HG03135 (cell line): Measurements from ENCODE around the gene TOMM6.

Experiments
- ATAC-seq: cut with Tn5 transposase; IDR thresholded peaks from one replicate; pipeline ENCODE4 v1.9.1; 2021; ENCODE audit warnings: mild to moderate bottlenecking, moderate library complexity; ENCODE audit not compliant: unreplicated experiment

Gene TOMM6

DNA sequence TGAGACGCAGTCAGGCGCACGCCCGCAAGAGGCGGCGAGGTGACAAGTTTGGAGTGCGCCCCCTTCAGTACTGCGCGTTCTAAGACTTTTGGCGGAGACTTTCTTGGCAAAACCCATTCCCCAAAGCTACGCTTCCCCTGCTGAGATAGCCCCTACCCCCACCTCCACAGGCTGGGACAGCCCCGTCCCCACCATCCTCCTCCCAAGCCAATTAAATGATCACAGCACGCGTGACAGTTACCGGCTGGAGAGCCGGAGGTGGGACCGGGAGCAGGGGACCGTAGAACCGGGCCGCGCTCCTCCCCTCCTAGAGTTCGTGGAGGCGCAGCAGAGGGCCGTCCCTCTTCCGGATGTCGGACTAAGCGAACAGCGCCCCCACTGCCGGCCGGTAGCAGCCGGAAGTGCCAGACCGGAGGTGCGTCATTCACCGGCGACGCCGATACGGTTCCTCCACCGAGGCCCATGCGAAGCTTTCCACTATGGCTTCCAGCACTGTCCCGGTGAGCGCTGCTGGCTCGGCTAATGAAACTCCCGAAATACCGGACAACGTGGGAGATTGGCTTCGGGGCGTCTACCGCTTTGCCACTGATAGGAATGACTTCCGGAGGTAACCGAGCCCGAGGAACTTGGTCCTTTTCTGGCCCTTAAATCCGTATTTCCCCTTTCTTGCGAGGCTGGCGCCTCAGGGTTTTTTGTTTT lies at the start of gene TOMM6:
TSS of gene TOMM6 (plus strand) at position 476 of the 699 bp plus-strand sequence. CDS start at position 480, 4 bp downstream.
- peak; percentile 76 for ATAC-seq

DNA sequence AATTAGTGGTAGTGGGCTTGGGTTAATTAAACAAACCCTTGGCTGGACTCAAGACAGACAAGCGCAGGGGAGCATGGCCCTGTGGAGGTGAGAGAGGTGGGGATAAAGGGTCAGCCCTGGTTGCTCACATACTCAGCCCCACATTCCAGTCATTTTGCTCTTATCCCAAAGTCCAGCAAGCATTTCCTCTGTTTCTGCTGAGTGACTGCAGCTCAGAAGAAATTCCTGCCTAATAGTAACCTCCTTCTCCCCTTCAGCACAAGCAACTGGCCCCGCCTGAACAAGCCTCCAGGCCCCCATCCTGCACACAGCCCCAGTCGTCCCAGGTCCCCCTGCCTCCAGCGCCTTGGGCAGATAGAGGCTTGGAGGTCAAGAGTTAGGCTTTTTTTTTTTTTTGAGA lies 48.5 kb upstream of the TOMM6 start:
- no peak for ATAC-seq

GRCh38 chr6:41740366-41741162 lies 46.9 kb upstream of the TOMM6 start:
- no peak for ATAC-seq

GRCh38 chr6:41741625-41742490 lies 45.6 kb upstream of the TOMM6 start:
- ATAC-seq: no peak

DNA sequence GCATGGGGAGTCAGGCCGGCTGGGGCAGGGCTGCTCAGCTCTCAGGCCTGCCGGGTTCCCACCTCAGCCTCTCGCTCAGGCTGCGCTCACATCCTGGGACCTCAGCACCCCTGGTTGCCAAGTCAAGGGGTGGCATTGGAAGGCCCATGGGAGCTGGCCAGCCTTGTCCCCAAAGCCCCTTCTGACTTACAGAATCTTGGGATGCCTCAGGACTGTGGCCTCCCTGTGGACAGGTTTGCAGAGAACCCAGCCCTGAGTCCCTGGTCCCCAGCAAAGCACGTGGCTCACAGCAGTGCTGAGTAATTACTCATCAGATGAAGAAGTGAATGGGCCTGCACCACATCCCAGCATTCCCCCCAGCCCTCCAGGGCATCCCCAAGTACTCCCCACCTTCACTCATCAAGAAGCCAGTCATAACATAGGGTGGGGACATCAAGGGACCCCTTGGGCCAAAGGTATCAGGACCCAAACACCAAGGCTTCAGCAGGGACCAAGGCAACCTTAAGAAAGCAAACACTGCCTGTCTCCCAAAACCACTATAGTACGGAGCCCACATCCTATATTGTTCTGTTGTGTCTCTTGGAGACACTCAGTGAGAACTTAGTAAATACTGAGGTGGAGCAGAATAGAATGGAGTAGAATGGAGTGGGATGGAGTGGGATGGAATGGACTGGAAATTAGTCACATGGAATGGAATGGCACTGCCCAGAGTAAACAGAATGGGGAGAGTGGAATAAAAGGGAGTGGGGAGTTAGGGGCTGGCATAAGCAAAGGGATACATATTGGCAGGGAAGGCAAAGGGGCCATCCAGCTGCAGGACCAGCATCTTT lies 43.9 kb upstream of the TOMM6 start:
- no peak for ATAC-seq

DNA sequence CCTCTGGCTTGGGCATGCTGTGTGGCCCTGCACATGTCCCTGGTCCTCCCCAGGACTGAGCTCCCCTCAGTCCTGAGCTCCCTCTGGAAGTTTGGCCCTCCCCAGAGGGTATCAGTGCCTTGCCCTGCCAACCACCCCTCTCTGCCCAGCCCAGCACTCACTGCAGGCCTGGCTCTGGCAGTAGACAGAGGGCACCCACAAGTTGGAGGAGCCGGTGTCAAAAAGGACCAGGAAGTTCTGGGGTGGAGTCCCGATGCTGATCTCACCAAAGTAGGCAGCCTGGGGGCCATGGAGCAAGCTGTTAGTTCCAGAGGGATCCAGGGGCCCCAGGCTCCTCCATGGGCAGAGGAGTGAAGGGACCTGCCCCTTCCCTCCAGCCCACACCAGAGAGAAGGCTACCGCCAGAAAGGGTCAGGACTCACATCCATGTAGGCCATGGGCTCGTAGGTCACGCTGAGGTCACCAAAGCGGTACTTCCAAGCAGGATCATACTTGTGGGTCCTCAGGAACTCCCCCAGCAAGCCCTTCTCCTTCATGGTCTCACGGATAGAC lies 43.2 kb upstream of the TOMM6 start:
- ATAC-seq: no peak

GRCh38 chr6:41746107-41746506 lies 41.4 kb upstream of the TOMM6 start:
- no peak for ATAC-seq

GRCh38 chr6:41747256-41748101 lies 40.0 kb upstream of the TOMM6 start, which contains the start of gene PGC:
Gene PGC (minus strand): TSS chr6:41747397. CDS start chr6:41747334, 63 bp downstream.
- no peak for ATAC-seq

GRCh38 chr6:41748102-41748477 lies 39.4 kb upstream of the TOMM6 start:
- ATAC-seq: no peak

- ATAC-seq: no peak
These were observed 39.0 kb upstream of the TOMM6 start for GRCh38 chr6:41748542-41748941.

DNA sequence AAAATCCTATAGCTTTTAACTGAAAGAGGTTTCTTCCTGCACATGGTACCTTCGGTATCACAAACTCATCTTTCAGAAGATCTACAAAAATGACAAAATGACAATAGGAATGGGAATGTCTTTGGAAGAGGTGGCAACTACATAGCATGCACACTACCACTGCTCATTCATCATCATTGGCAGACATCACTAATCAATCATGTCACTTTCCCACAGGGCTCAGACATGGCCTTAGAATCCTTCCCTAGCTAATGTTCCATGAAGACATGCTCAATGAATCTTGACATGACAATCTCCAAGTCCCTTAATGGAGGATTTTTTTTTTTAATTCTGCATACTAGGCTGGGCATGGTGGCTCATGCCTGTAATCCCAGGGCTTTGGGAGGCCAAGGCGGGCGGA lies 37.1 kb upstream of the TOMM6 start:
- no peak for ATAC-seq

DNA sequence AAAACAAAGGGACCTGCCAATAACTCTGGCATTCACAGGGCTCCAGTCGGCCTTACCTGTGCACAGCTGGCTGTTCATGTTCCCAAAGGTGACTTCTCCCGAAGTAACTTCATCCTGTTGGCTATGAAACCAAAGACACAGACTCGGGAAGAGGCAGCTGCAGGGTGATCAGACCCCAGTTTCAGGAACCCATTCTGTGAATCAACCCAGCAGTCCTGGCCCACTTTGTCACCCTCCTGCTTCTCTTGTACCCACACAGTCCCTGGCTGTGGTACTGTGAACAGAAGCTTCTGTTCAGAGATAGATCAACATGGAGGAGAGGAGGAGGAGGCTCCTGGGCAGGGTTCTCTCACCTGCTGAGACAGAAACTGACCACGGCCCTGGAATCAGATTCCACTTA lies 31.6 kb upstream of the TOMM6 start:
- ATAC-seq: no peak

DNA sequence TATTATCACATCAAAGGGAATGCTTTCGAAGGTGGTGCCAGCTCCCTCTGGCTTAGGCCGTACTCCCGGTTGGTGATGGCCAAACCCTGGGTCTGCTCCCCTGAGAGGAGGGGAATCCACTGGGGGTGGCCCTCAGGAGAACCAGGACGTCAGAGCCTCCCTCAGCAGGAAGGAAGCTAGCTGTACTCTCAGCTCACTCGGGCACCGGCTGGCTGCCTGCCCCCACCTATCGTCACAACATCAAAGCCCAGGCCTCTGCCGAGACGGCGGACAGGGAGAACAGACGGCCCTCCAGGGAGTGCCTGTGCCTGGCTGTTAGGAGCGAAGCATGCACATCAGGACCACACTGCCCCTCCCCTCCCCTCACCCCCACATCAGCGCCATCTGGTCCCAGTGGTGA lies 31.1 kb upstream of the TOMM6 start:
- ATAC-seq: no peak

DNA sequence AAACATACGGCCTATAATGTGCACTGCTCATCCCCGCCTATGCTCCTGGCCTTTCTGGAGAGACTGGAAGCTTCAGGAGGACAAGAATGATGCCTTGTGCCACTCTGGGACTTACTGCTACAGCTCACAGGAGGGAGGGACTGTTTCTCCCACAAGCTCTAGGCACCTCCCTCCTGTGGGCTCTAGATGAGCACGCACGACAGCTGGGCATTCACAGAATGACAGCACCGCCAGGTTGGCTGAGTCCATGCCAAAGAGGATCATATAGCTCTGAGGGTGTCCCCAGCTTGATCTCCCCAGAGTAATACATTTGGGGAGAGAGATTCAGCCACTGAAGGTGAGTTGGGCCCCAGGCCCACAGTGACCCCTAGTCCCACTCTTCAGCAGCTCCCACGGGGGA lies 30.2 kb upstream of the TOMM6 start:
- no peak for ATAC-seq

GRCh38 chr6:41757931-41758640 lies 29.4 kb upstream of the TOMM6 start:
- ATAC-seq: no peak

GRCh38 chr6:41758641-41759035 lies 28.9 kb upstream of the TOMM6 start:
- ATAC-seq: no peak

DNA sequence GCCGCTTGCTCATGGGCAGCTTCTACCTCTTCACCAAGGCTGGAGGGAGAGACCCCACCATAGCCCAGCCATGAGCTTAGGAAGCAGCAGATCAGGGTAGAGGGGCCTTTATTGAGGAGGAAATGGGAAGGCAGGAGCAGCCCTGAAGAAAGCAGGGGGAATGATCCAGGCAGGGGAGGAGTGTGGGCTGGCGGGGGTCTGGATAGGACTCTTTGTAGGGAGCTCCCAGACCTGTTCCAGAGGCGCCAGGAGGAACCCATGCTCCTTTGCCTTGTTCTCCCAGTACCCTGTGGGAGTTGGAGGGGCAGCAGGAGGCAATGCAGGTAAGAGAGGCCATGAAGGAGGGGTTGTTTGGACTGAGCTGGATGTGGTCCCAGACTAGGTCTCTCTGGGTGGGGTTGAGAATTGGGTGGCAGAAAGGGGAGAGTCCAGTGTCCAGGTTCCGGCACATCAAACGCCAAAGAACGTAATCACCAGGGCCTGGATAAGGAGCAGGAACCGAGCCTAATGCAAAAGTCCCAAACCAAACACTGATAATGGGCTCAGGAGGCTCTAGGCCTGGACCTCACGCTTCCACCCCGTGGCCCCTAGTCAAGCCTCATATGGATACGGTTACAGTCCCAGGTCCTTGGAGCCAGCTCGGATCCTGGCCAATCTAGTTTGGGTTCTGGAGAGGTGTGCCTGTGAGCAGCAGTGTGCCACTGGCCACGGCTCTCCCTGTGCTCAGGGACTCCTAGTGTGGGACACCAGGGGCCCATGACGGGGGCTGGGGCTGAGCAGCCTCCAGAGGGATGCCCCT lies 28.2 kb upstream of the TOMM6 start:
- no peak for ATAC-seq
